KOPT-K1 (cell line): ENCODE results near the gene NAV2.

Experiments
- H3K27ac ChIP-seq: fragments of 200-600 bp; sonication (generic); 2 replicates; pipeline ENCODE4 v1.5.1; 2016; ENCODE audit warnings: antibody characterized with exemption, mild to moderate bottlenecking, low read depth, low read length; ENCODE audit not compliant: poor library complexity, severe bottlenecking
- H3K36me3 ChIP-seq: fragments of 200-600 bp; sonication (generic); 2 replicates; pipeline ENCODE4 v1.5.1; 2017; ENCODE audit warnings: antibody characterized with exemption, mild to moderate bottlenecking, low read length, moderate library complexity; ENCODE audit not compliant: insufficient read depth
- H3K9me3 ChIP-seq: fragments of 200-600 bp; sonication (generic); 2 replicates; pipeline ENCODE4 v1.5.1; 2017; ENCODE audit warnings: antibody characterized with exemption, low read length, mild to moderate bottlenecking; ENCODE audit not compliant: insufficient read depth, poor library complexity, severe bottlenecking

Gene NAV2

GRCh38 chr11:19929147-19929546 is 216.5 kb downstream of the NAV2 start:
- H3K36me3 ChIP-seq, result no peaks in the 10 kb centered on the region
- no peaks in the 10 kb centered on the region for H3K9me3 ChIP-seq
- no peak overlapping the region for H3K27ac ChIP-seq

DNA sequence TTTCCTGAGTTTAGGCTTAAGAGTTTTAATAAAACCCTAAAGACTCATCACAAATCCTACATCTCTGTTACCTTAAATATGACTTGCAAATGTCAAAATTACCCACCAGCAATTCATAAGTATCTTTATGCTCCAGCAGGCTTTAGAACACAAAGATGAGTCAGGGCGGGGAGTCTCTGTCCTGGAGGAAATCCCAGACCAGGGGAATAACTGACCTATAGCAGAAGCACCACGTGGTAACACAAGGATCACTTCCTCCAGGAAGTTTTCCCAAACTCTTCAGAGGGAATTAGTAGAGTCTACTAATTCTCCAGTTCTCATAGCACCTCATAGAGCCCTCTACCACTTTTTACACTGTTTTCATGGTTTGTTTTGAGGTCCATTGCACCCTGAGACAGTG is 217.0 kb downstream of the NAV2 start:
- Histone ChIP-seq H3K36me3 (no peaks in the 10 kb centered on the region), H3K9me3 (no peaks in the 10 kb centered on the region), H3K27ac (no peak overlapping the region)

- Histone ChIP-seq H3K36me3 (no peaks in the 10 kb centered on the region), H3K9me3 (no peaks in the 10 kb centered on the region), H3K27ac (no peak overlapping the region)
Observed at GRCh38 chr11:19931141-19931770, 218.6 kb downstream of the NAV2 start.

DNA sequence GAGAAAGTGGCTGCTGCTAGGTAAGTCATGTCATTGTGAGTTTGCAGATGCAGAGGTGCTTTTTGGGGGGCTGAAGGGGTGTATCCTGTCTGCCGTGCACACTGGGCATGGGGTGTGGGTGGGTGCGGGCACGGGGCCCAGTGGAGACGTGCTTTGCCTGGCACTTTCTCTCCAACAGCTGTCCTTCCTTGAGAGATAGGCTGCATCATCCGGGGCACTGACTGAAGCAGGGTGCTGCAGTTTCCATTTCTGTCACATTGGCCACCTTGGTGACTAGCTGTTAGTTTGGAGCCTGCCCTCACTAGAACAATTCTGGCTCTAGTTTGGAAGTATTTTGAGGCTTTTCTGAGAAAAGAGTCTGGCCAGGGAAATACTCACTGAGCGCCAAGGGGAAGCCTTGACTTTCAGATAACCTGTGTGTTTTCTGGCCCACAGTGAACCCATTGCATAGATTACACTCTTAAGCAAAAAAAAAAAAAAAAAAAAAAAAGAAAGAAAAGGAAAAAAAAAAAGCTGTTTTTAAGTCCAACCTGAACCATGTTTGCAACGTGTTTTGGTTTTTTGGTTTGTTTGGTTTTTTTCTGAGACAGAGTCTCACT is 219.2 kb downstream of the NAV2 start:
- Histone ChIP-seq H3K36me3 (no peaks in the 10 kb centered on the region), H3K9me3 (no peaks in the 10 kb centered on the region), H3K27ac (no peak overlapping the region)

DNA sequence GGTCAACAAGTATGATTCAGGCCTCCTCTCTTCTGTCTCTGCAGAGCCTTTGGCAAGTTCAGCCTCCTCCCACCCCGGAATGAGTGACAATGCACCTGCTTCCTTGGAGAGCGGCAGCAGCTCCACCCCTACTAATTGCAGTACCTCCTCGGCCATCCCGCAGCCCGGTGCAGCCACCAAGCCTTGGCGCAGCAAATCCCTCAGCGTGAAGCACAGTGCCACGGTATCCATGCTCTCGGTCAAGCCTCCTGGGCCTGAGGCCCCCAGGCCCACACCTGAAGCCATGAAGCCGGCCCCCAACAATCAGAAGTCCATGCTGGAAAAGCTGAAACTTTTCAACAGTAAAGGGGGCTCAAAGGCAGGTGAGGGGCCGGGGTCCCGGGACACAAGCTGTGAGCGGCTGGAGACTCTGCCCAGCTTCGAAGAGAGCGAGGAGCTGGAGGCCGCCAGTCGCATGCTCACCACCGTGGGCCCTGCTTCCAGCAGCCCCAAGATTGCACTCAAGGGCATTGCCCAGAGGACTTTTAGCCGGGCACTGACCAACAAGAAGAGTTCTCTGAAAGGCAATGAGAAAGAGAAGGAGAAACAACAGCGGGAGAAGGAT is 220.6 kb downstream of the NAV2 start:
- no peak overlapping the region for H3K27ac ChIP-seq
- H3K36me3 ChIP-seq, result no peaks in the 10 kb centered on the region
- no peaks in the 10 kb centered on the region for H3K9me3 ChIP-seq

DNA sequence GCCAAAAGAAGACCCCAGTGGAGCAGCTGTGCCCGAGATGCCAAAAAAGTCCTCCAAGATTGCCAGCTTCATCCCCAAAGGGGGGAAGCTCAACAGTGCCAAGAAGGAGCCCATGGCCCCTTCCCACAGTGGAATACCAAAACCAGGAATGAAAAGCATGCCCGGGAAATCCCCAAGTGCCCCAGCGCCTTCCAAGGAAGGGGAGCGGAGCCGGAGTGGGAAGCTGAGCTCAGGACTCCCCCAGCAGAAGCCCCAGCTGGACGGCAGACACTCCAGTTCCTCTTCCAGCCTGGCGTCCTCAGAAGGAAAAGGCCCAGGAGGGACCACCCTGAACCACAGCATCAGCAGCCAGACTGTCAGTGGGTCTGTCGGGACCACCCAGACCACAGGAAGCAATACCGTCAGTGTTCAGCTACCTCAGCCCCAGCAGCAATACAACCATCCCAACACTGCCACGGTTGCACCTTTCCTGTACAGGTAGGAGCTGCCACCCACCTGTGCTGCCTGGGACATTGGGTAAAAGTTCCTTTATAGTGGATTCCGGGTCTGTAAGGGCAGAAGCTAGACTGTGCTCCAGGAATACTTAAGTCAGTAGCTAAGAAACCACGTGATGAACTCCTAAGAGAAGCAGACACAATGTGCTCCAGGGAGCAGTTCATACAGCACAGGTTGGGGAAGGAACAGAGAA is 221.3 kb downstream of the NAV2 start:
- Histone ChIP-seq H3K9me3 (no peaks in the 10 kb centered on the region), H3K27ac (no peak overlapping the region), H3K36me3 (no peaks in the 10 kb centered on the region)

DNA sequence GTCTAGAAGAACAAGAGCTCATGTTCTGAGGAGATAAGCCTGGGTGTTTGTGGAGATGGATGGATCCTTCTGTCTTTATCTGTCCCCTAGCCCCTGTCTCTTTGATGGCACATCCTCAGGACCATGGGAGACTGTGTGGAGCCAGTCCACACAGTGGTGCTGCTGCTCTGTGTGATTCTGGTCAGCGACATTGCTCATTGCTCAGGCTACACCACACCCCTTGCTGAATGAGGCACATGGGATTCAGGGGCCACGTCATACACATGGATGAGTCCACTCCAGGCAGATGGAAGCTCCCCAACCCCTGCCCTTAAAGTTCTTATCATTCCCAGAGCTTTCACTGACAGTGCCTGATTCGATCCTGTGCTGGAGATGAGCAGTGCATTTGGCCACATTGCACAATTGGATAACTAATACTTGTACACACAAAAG is 222.2 kb downstream of the NAV2 start:
- Histone ChIP-seq H3K27ac (no peak overlapping the region), H3K36me3 (no peaks in the 10 kb centered on the region), H3K9me3 (no peaks in the 10 kb centered on the region)

GRCh38 chr11:19935507-19935906 is 222.9 kb downstream of the NAV2 start:
- H3K36me3 ChIP-seq, result no peaks in the 10 kb centered on the region
- H3K27ac ChIP-seq, result no peak overlapping the region

DNA sequence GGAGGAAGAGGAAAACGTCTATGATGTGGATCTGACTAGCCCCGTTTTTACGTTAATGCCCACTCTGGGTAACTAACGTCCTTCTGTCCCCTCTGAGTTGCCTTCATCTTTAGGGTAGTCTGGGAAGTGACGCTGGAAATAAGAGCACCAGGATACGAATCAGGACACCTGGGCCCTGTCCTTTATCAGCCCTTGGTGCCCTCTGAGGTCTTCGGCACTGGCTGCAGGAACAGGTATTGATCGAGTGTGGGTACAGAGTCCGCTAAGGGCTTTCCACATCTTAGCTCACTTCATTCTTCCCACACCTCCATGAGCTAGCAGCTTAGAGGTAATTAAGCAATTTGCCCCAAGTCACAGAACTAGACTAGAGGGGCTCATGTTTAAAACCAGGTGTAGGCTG is 223.8 kb downstream of the NAV2 start:
- Histone ChIP-seq H3K36me3 (no peaks in the 10 kb centered on the region), H3K27ac (no peak overlapping the region), H3K9me3 (no peaks in the 10 kb centered on the region)

More at GRCh38 chr11:19935507-19935906, 222.9 kb downstream of the NAV2 start:
- H3K9me3 ChIP-seq, result no peaks in the 10 kb centered on the region

DNA sequence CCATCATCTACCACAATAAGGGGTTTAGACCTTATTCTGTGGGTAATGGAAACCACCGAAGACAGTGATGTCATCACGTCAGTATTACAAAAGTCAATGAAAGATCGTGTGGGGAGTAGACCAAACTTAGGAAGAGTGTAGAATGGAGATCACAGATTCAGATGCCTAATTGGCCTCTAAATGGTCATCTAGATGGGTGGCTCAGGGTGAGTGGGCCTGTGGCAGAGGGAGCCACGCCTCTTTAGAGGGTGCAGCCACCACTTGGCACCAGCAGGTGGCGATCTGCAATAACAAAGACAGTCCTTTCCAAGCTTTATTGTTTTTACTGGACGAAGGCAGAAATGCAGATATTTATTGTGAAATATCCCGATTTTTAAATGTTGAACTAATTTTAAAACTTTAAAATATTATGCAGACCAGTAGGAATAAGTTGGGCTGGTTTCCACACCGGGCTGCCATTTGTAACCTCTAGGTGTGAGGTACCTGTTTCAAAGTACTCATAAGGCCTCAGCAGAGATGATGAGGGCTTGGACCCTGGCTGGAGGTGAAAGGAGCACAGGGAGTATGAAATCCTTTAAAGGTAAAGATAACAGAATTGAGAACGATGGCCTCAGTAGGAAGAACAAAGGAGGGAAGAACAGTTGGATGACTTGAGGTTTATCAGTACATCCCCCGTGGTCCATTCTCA is 225.7 kb downstream of the NAV2 start:
- H3K36me3 ChIP-seq, result no peaks in the 10 kb centered on the region
- H3K27ac ChIP-seq, result no peak overlapping the region

DNA sequence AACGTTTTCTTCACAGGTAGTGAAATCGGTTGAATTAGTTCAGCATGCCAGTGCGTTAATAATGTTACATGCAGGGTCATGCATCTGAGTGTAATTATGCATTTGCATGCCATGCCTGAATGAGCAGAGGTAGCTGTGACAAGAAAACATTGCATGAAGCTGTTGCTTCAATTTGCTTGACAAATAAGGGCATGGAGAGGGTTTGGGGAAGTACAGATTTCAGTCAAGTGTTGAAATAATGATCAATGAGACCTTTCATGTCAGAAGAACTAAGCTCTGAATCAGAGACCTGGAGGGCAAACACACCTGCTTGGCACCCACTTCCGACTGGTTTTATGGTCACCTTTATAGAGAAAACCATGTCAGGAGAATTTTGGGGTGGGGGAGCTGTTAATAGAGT is 226.2 kb downstream of the NAV2 start:
- Histone ChIP-seq H3K9me3 (no peaks in the 10 kb centered on the region), H3K36me3 (no peaks in the 10 kb centered on the region), H3K27ac (no peak overlapping the region)

More for the DNA sequence above, 225.7 kb downstream of the NAV2 start:
- H3K9me3 ChIP-seq, result no peaks in the 10 kb centered on the region

GRCh38 chr11:19939415-19939929 is 226.8 kb downstream of the NAV2 start:
- Histone ChIP-seq H3K9me3 (no peaks in the 10 kb centered on the region), H3K27ac (no peak overlapping the region), H3K36me3 (no peaks in the 10 kb centered on the region)

DNA sequence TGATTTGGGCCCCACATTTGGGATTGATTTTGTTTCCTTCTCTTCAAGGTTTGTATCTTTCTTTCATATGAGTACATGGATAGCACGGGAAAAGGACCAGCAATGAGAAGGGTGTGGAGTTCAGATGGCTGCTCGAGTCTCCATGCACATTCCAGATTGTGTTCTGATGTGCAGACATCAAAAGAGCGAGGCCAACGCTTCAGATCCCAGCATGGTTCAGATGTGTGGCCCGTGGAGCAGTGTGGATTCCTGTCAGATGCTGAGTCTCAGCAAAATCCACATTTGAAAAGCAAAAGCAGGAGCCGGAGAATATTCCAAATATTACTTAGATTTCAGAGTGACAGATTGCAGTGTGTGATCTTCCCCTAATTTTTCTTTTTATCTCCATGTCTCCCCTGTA is 228.2 kb downstream of the NAV2 start:
- Histone ChIP-seq H3K27ac (no peak overlapping the region), H3K36me3 (no peaks in the 10 kb centered on the region), H3K9me3 (no peaks in the 10 kb centered on the region)

GRCh38 chr11:19946681-19947080 is 234.0 kb downstream of the NAV2 start:
- Histone ChIP-seq H3K27ac (no peak overlapping the region), H3K36me3 (no peaks in the 10 kb centered on the region), H3K9me3 (no peaks in the 10 kb centered on the region)
